NB4 (cell line): ENCODE measurements around the gene TMEM19.

Experiments used
- POLR2A ChIP-seq: IDR thresholded peaks from 2 replicates; pipeline ENCODE4 v1.6.1; 2011; ENCODE audit warnings: mild to moderate bottlenecking; ENCODE audit not compliant: insufficient read length; ENCODE audit errors: extremely low read depth
- TF ChIP-seq, protein P1 (sequence below): IDR thresholded peaks from one replicate; pipeline ENCODE4 v1.5.1; 2012; ENCODE audit warnings: low read depth, low read length

DNA sequence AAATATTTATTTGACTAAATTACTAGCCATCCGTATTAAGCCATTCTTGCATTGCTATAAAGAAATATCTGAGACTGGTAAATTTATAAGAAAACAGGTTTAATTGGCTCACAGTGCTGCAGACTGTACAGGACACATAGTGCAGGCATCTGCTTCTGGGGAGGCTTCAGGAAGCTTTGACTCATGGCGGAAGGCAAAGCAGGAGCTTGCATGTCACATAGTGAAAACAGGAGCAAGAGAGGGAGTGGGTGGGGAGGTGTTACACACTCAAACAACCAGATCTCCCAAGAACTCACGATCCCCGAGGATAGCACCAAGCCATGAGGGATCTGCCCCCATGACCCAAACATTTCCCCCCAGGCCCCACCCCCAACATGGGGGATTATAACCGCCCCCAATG lies 42.1 kb downstream of the TMEM19 start:
- TF ChIP-seq POLR2A = no peak
- TF ChIP-seq, protein P1, sequence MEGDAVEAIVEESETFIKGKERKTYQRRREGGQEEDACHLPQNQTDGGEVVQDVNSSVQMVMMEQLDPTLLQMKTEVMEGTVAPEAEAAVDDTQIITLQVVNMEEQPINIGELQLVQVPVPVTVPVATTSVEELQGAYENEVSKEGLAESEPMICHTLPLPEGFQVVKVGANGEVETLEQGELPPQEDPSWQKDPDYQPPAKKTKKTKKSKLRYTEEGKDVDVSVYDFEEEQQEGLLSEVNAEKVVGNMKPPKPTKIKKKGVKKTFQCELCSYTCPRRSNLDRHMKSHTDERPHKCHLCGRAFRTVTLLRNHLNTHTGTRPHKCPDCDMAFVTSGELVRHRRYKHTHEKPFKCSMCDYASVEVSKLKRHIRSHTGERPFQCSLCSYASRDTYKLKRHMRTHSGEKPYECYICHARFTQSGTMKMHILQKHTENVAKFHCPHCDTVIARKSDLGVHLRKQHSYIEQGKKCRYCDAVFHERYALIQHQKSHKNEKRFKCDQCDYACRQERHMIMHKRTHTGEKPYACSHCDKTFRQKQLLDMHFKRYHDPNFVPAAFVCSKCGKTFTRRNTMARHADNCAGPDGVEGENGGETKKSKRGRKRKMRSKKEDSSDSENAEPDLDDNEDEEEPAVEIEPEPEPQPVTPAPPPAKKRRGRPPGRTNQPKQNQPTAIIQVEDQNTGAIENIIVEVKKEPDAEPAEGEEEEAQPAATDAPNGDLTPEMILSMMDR = no peak
